IMR-90 (cell line): Measurements from ENCODE around the gene RELT. TPM values are rescaled to one million over a fixed set of nuclear protein-coding genes. Genes with fewer than 3 reads are reported as not detected.

ENCODE experiments used
- ATAC-seq: fragments of 200-7000 bp; cut with Tn5 transposase; 2 replicates; pipeline ENCODE4 v1.9.1; 2020; ENCODE audit warnings: low read depth, mild to moderate bottlenecking, moderate library complexity
- BruUV-seq: library from RNA; stranded (reverse); fragments of 400-500 nt; replicated peaks from 2 replicates; lab custom pipeline; 2021; lab: Mats Ljungman, UMichigan
- CTCF ChIA-PET: fragments of 300-600 bp; formaldehyde crosslinking; extraction: SDS; loops from one replicate; lab custom pipeline; 2021; ENCODE audit warnings: antibody characterized with exemption; lab: Yijun Ruan, JAX
- POLR2A ChIA-PET: fragments of 300-600 bp; sonication (Branson Sonifier 250); formaldehyde crosslinking; loops from one replicate; lab custom pipeline; 2022; ENCODE audit warnings: antibody characterized with exemption; ENCODE audit not compliant: unreplicated experiment; lab: Charles Lee
- DNase-seq: peaks from one replicate; pipeline ENCODE4 v3.0.0; 2013
- H2AFZ ChIP-seq: replicated peaks from 2 replicates; pipeline ENCODE3; 2013; ENCODE audit warnings: low read length, mild to moderate bottlenecking; ENCODE audit not compliant: poor library complexity
- H2AK5ac ChIP-seq: 2 replicates; pipeline ENCODE4 v1.6.1; 2013; ENCODE audit warnings: low read depth, low read length, inconsistent platforms
- H2AK9ac ChIP-seq: replicated peaks from 2 replicates; pipeline ENCODE3; 2013; ENCODE audit warnings: mild to moderate bottlenecking, low read depth, low read length, moderate library complexity; ENCODE audit not compliant: poor library complexity
- H2BK120ac ChIP-seq: 2 replicates; pipeline ENCODE4 v1.6.1; 2013; ENCODE audit warnings: low read depth, low read length, inconsistent platforms
- H2BK15ac ChIP-seq: 3 replicates; pipeline ENCODE4 v1.6.1; 2013; ENCODE audit warnings: low read depth, low read length, inconsistent platforms
- H2BK20ac ChIP-seq: 2 replicates; pipeline ENCODE4 v1.6.1; 2013; ENCODE audit warnings: low read depth, mild to moderate bottlenecking, inconsistent platforms, low read length, moderate library complexity
- H2BK5ac ChIP-seq: 2 replicates; pipeline ENCODE4 v1.6.1; 2013; ENCODE audit warnings: mild to moderate bottlenecking, low read depth, low read length, inconsistent platforms; ENCODE audit not compliant: poor library complexity, severe bottlenecking
- H3K14ac ChIP-seq: replicated peaks from 2 replicates; pipeline ENCODE4 v1.6.1; 2013; ENCODE audit warnings: low read depth, low read length, inconsistent platforms
- H3K18ac ChIP-seq: 2 replicates; pipeline ENCODE4 v1.6.1; 2013; ENCODE audit warnings: low read depth, low read length, control low read depth
- H3K23ac ChIP-seq: 2 replicates; pipeline ENCODE4 v1.6.1; 2013; ENCODE audit warnings: low read depth, low read length, inconsistent platforms
- H3K27ac ChIP-seq: 2 replicates; pipeline ENCODE4 v1.5.1; 2013; ENCODE audit warnings: mild to moderate bottlenecking, control low read depth, low read length; ENCODE audit not compliant: insufficient read depth
- H3K27me3 ChIP-seq: 2 replicates; pipeline ENCODE4 v1.6.1; 2013; ENCODE audit warnings: low read length; ENCODE audit not compliant: control insufficient read depth, insufficient read depth
- H3K36me3 ChIP-seq: 2 replicates; pipeline ENCODE4 v1.6.1; 2013; ENCODE audit warnings: low read length, mixed read lengths; ENCODE audit not compliant: control insufficient read depth, insufficient read depth
- H3K4ac ChIP-seq: 2 replicates; pipeline ENCODE4 v1.6.1; 2013; ENCODE audit warnings: low read depth, low read length, inconsistent platforms
- H3K4me1 ChIP-seq: 2 replicates; pipeline ENCODE4 v1.6.1; 2013; ENCODE audit warnings: low read length, mixed read lengths; ENCODE audit not compliant: control insufficient read depth, insufficient read depth
- H3K4me2 ChIP-seq: 2 replicates; pipeline ENCODE4 v1.6.1; 2013; ENCODE audit warnings: low read depth, mild to moderate bottlenecking, control low read depth, low read length, moderate library complexity
- H3K4me3 ChIP-seq: 2 replicates; pipeline ENCODE4 v1.5.1; 2013; ENCODE audit warnings: low read depth, mild to moderate bottlenecking, control low read depth, low read length, moderate library complexity; ENCODE audit not compliant: insufficient read depth
- H3K56ac ChIP-seq: 2 replicates; pipeline ENCODE4 v1.6.1; 2013; ENCODE audit warnings: low read length, inconsistent platforms; ENCODE audit not compliant: insufficient read depth; ENCODE audit errors: extremely low read depth
- H3K79me1 ChIP-seq, 2 experiments: 2 replicates each; pipeline ENCODE4 v1.6.1; 2013; ENCODE audit warnings: low read length in 2 of 2, inconsistent platforms in 1 of 2, low read depth in 1 of 2
- H3K9ac ChIP-seq: 2 replicates; pipeline ENCODE4 v1.6.1; 2013; ENCODE audit warnings: low read depth, low read length, control low read depth
- H3K9me1 ChIP-seq: 2 replicates; pipeline ENCODE4 v1.6.1; 2013; ENCODE audit warnings: low read length, inconsistent platforms; ENCODE audit not compliant: insufficient read depth
- H3K9me3 ChIP-seq: 2 replicates; pipeline ENCODE4 v1.6.1; 2013; ENCODE audit warnings: low read length; ENCODE audit not compliant: control insufficient read depth, insufficient read depth
- H4K20me1 ChIP-seq: 2 replicates; pipeline ENCODE4 v1.6.1; 2013; ENCODE audit warnings: low read length, inconsistent platforms; ENCODE audit not compliant: insufficient read depth
- H4K5ac ChIP-seq: 2 replicates; pipeline ENCODE4 v1.6.1; 2013; ENCODE audit warnings: mild to moderate bottlenecking, low read depth, low read length, control low read depth
- H4K8ac ChIP-seq, 2 experiments: 2 replicates each; pipeline ENCODE4 v1.6.1; 2013; ENCODE audit warnings: low read depth in 2 of 2, low read length in 2 of 2, control low read depth in 1 of 2, inconsistent platforms in 1 of 2
- H4K91ac ChIP-seq: 2 replicates; pipeline ENCODE4 v1.6.1; 2013; ENCODE audit warnings: low read depth, low read length, inconsistent platforms; ENCODE audit not compliant: insufficient read depth
- BHLHE40 ChIP-seq: fragments of 150-350 bp; IDR thresholded peaks from 2 replicates; pipeline ENCODE4 v1.6.1; 2016; ENCODE audit warnings: mild to moderate bottlenecking, low read depth, low read length
- CEBPB ChIP-seq: IDR thresholded peaks from 2 replicates; pipeline ENCODE4 v1.6.1; 2012; ENCODE audit warnings: low read depth, low read length, improper control_type of control experiment
- CHD1 ChIP-seq: IDR thresholded peaks from 2 replicates; pipeline ENCODE4 v1.6.1; 2012; ENCODE audit warnings: low read depth, low read length, improper control_type of control experiment
- CTCF ChIP-seq: conservative IDR thresholded peaks from 2 replicates; pipeline ENCODE4 v1.5.1; 2012; ENCODE audit warnings: mild to moderate bottlenecking, low read depth, low read length, improper control_type of control experiment
- ELK1 ChIP-seq: fragments of 150-350 bp; IDR thresholded peaks from 2 replicates; pipeline ENCODE4 v1.6.1; 2016; ENCODE audit warnings: low read depth, mild to moderate bottlenecking, low read length, moderate library complexity, borderline replicate concordance
- FOS ChIP-seq: fragments of 150-350 bp; IDR thresholded peaks from 2 replicates; pipeline ENCODE4 v1.6.1; 2016; ENCODE audit warnings: low read depth, low read length
- MAFK ChIP-seq: IDR thresholded peaks from 2 replicates; pipeline ENCODE4 v1.6.1; 2012; ENCODE audit warnings: low read depth, low read length, improper control_type of control experiment
- POLR2A ChIP-seq: IDR thresholded peaks from 2 replicates; pipeline ENCODE4 v1.6.1; 2012; ENCODE audit warnings: mild to moderate bottlenecking, low read depth, low read length
- RAD21 ChIP-seq: IDR thresholded peaks from 2 replicates; pipeline ENCODE4 v1.6.1; 2012; ENCODE audit warnings: low read length, improper control_type of control experiment
- SMC3 ChIP-seq: fragments of 150-350 bp; IDR thresholded peaks from 2 replicates; pipeline ENCODE4 v1.6.1; 2016; ENCODE audit warnings: low read depth, mild to moderate bottlenecking, antibody characterized with exemption, low read length, moderate library complexity
- WGBS, 2 experiments: methylation state at CpG; one replicate each; pipeline versions ENCODE4 v1.1.5 to v1.1.7; 2013; ENCODE audit warnings: missing lambda C conversion rate in 2 of 2; ENCODE audit not compliant: insufficient read length in 1 of 2; ENCODE audit errors: extremely low coverage in 2 of 2; 5-methylcytosine and 5-hydroxymethylcytosine counted together
- dilution Hi-C: fragments of 300-500 bp; cut with HindIII; formaldehyde crosslinking; loops from one replicate; pipeline ENCODE4 v1.14.3; 2018; ENCODE audit warnings: low sequenced_read_pairs; ENCODE audit not compliant: unreplicated experiment
- in situ Hi-C: fragments of 300-500 bp; cut with MboI; formaldehyde crosslinking; loops from 3 replicates; pipeline ENCODE4 v1.14.3; 2019; ENCODE audit warnings: low sequenced_read_pairs, inconsistent platforms, mixed read lengths
- intact Hi-C: fragments of 100-400 bp; cut with micrococcal nuclease; formaldehyde crosslinking; loops from 2 replicates; pipeline ENCODE4 v1.10.0; 2022
- polyA plus RNA-seq, 3 experiments: library from polyadenylated mRNA; depleted of rRNA; stranded (reverse); fragments of >200 nt; gene quantifications; 2 replicates each; pipeline ENCODE4 v1.2.3, GENCODE V29; 2012; ENCODE audit warnings: low replicate concordance in 1 of 3
- total RNA-seq: library from RNA; depleted of rRNA; stranded (reverse); fragments of >200 nt; gene quantifications from 2 replicates; pipeline ENCODE4 v1.2.3, GENCODE V29; 2012

The RELT gene
- total and polyA plus RNA-seq, 2 of the 4 experiments (the other 2 are of a cell fraction), result 2.3 to 5.3 TPM

- ATAC-seq (no peak), DNase-seq (no peak)
- Histone ChIP-seq H3K14ac (no peak overlapping the region), H2BK5ac (no peak overlapping the region), H4K20me1 (no peaks in the 10 kb centered on the region), H4K91ac (no peak overlapping the region), H2AFZ (no peak overlapping the region), H3K18ac (no peak overlapping the region), H2BK20ac (no peak overlapping the region), H3K4me2 (no peak overlapping the region), H3K4me3 (no peak overlapping the region), H3K9me1 (no peaks in the 10 kb centered on the region; the same call in none of the 2 replicates), H3K4me1 (peaks cover 6% of the 10 kb centered on the region; the same call in 1 of the 2 replicates), H3K4ac (no peak overlapping the region), H3K27ac (no peak overlapping the region), H3K79me1 (no peaks in the 10 kb centered on the region; a peak in 1 of 4 replicates), H3K9me3 (no peaks in the 10 kb centered on the region), H4K8ac (no peak overlapping the region), H3K9ac (no peak overlapping the region), H2BK15ac (no peak overlapping the region), H2AK5ac (no peak overlapping the region), H3K27me3 (no peaks in the 10 kb centered on the region), H4K5ac (no peak overlapping the region), H2BK120ac (no peak overlapping the region), H3K36me3 (peaks cover 4% of the 10 kb centered on the region; the same call in 1 of the 2 replicates), H2AK9ac (peak overlapping the region; percentile 78), H3K23ac (no peak overlapping the region), H3K56ac (no peak overlapping the region)
- CTCF ChIA-PET, result interaction anchor here (2.0 kb wide), 1 partner anchor 49 kb away, joined by 12 read pairs; no protein-coding TSS in a partner anchor
- intact Hi-C loops, result loop anchor here (5.0 kb wide), 1 partner anchor 533 kb away; no protein-coding TSS in a partner anchor
- in situ Hi-C loops, result loop anchor here (5.0 kb wide), 1 partner anchor 258 kb away; no protein-coding TSS in a partner anchor
- dilution Hi-C loops, result no loop called here
- POLR2A ChIA-PET, result no interaction called here
- BruUV-seq, result no TSS peak
- 88% methylated on average over 3 of the region's 4 CpGs; no CpG with 5 or more reads in 1 of the 2 experiments for WGBS, 2 experiments
- TF ChIP-seq POLR2A (no peak), MAFK (no peak), FOS (no peak), SMC3 (no peak), CHD1 (no peak), BHLHE40 (no peak), RAD21 (no peak), CTCF (no peak), CEBPB (no peak), ELK1 (no peak)
These were observed 23.4 kb downstream of the RELT start for GRCh38 chr11:73399636-73400035.
